Panc1 (cell line): ENCODE data around the gene SLC10A2.

Experiments
- POLR2AphosphoS5 ChIP-seq: IDR thresholded peaks from 2 replicates; pipeline ENCODE4 v1.6.1; 2012; ENCODE audit warnings: mild to moderate bottlenecking, low read depth, low read length, moderate library complexity
- SIN3A ChIP-seq: IDR thresholded peaks from 2 replicates; pipeline ENCODE4 v1.6.1; 2012; ENCODE audit warnings: low read depth, mild to moderate bottlenecking, low read length, moderate library complexity, borderline replicate concordance; ENCODE audit not compliant: insufficient read depth
- TCF7L2 ChIP-seq: IDR thresholded peaks from 2 replicates; pipeline ENCODE4 v1.6.1; 2011; ENCODE audit warnings: mild to moderate bottlenecking, low read depth, low read length, inconsistent platforms
- TF ChIP-seq, protein P1 (sequence below): fragments of 450-650 bp; IDR thresholded peaks from 2 replicates; pipeline ENCODE4 v1.5.1; 2017; ENCODE audit warnings: mild to moderate bottlenecking
- TF ChIP-seq, protein P2 (sequence below), 2 experiments: IDR thresholded peaks; 2 replicates each; pipeline ENCODE4 v1.6.1; 2011 to 2012; ENCODE audit warnings: low read depth in 2 of 2, control low read depth in 1 of 2, low read length in 1 of 2, mild to moderate bottlenecking in 1 of 2, moderate library complexity in 1 of 2; ENCODE audit not compliant: insufficient read depth in 1 of 2

DNA sequence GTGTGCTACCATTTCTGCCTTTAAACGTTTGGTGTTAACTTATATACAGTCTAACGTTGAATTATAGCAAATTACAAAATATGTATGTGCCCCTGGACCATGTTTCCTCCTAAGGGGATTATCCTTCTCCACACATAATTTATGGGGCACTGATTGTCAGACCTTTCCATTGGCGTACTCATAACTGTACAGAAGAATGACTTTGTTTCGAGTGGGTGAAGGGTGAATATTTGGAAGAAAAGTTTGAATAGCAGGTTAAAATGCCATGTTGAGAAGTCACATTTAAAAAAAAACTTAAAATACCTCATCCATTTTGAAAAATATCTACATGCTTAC, 58.8 kb downstream of the SLC10A2 start:
- TF ChIP-seq, protein P1, sequence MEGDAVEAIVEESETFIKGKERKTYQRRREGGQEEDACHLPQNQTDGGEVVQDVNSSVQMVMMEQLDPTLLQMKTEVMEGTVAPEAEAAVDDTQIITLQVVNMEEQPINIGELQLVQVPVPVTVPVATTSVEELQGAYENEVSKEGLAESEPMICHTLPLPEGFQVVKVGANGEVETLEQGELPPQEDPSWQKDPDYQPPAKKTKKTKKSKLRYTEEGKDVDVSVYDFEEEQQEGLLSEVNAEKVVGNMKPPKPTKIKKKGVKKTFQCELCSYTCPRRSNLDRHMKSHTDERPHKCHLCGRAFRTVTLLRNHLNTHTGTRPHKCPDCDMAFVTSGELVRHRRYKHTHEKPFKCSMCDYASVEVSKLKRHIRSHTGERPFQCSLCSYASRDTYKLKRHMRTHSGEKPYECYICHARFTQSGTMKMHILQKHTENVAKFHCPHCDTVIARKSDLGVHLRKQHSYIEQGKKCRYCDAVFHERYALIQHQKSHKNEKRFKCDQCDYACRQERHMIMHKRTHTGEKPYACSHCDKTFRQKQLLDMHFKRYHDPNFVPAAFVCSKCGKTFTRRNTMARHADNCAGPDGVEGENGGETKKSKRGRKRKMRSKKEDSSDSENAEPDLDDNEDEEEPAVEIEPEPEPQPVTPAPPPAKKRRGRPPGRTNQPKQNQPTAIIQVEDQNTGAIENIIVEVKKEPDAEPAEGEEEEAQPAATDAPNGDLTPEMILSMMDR: no peak
- TF ChIP-seq, protein P2, sequence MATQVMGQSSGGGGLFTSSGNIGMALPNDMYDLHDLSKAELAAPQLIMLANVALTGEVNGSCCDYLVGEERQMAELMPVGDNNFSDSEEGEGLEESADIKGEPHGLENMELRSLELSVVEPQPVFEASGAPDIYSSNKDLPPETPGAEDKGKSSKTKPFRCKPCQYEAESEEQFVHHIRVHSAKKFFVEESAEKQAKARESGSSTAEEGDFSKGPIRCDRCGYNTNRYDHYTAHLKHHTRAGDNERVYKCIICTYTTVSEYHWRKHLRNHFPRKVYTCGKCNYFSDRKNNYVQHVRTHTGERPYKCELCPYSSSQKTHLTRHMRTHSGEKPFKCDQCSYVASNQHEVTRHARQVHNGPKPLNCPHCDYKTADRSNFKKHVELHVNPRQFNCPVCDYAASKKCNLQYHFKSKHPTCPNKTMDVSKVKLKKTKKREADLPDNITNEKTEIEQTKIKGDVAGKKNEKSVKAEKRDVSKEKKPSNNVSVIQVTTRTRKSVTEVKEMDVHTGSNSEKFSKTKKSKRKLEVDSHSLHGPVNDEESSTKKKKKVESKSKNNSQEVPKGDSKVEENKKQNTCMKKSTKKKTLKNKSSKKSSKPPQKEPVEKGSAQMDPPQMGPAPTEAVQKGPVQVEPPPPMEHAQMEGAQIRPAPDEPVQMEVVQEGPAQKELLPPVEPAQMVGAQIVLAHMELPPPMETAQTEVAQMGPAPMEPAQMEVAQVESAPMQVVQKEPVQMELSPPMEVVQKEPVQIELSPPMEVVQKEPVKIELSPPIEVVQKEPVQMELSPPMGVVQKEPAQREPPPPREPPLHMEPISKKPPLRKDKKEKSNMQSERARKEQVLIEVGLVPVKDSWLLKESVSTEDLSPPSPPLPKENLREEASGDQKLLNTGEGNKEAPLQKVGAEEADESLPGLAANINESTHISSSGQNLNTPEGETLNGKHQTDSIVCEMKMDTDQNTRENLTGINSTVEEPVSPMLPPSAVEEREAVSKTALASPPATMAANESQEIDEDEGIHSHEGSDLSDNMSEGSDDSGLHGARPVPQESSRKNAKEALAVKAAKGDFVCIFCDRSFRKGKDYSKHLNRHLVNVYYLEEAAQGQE (IDR thresholded peaks at IDR 0.05; ENCODE audit: insufficient read depth in 1 of 2, low read depth in 2 of 2, low read length in 1 of 2): no peak
- TF ChIP-seq POLR2AphosphoS5 (no peak), SIN3A (no peak), TCF7L2 (no peak)
